Measurements from ENCODE around the gene CAMTA2.
A peak's percentile ranks its signal among the peaks of the same experiment; 100 is the strongest.
"Not testable (repeated sequence)": the region's sequence is repeated elsewhere in the genome, so short reads cannot be mapped to it uniquely, and the experiment has no call there.

The CAMTA2 gene, protein sequence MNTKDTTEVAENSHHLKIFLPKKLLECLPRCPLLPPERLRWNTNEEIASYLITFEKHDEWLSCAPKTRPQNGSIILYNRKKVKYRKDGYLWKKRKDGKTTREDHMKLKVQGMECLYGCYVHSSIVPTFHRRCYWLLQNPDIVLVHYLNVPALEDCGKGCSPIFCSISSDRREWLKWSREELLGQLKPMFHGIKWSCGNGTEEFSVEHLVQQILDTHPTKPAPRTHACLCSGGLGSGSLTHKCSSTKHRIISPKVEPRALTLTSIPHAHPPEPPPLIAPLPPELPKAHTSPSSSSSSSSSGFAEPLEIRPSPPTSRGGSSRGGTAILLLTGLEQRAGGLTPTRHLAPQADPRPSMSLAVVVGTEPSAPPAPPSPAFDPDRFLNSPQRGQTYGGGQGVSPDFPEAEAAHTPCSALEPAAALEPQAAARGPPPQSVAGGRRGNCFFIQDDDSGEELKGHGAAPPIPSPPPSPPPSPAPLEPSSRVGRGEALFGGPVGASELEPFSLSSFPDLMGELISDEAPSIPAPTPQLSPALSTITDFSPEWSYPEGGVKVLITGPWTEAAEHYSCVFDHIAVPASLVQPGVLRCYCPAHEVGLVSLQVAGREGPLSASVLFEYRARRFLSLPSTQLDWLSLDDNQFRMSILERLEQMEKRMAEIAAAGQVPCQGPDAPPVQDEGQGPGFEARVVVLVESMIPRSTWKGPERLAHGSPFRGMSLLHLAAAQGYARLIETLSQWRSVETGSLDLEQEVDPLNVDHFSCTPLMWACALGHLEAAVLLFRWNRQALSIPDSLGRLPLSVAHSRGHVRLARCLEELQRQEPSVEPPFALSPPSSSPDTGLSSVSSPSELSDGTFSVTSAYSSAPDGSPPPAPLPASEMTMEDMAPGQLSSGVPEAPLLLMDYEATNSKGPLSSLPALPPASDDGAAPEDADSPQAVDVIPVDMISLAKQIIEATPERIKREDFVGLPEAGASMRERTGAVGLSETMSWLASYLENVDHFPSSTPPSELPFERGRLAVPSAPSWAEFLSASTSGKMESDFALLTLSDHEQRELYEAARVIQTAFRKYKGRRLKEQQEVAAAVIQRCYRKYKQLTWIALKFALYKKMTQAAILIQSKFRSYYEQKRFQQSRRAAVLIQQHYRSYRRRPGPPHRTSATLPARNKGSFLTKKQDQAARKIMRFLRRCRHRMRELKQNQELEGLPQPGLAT
- total RNA-seq = 34.1 to 50.7 (median 48.6) reads per million in 4 experiments

- DNase-seq = peak; percentile 73
These were observed at the start of gene CAMTA2 for GRCh38 chr17:4986951-4987766. Gene CAMTA2, minus strand, starts transcription at chr17:4987675. Its CDS starts 1,453 bp downstream, at chr17:4986222.

- DNase-seq = no peak
These were observed 47.8 kb upstream of the CAMTA2 start, which contains the start of gene SLC52A1 for GRCh38 chr17:5035315-5035714. Gene SLC52A1, minus strand, starts transcription at chr17:5035426. Its CDS starts 820 bp downstream, at chr17:5034606.

DNA sequence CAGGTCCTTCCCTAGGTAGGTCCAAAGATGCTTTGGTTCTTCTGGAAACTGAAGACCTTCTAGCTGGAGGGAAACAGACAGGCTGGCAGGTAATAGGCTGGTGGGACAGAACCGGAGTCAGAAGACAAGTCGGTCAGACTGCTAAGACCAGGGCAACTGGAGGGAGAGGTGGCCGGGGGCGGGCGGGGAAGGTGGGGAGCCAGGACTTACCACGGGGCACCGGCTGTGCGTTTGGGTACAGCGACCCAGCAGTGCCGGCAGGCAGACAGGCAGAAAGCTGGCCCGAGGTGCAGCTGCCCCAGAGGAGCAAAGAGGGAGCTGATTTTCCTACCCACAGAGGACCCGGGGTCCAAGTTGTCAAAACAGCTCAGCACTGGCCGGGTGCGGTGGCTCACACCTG is 47.2 kb upstream of the CAMTA2 start:
- no peak for DNase-seq

DNA sequence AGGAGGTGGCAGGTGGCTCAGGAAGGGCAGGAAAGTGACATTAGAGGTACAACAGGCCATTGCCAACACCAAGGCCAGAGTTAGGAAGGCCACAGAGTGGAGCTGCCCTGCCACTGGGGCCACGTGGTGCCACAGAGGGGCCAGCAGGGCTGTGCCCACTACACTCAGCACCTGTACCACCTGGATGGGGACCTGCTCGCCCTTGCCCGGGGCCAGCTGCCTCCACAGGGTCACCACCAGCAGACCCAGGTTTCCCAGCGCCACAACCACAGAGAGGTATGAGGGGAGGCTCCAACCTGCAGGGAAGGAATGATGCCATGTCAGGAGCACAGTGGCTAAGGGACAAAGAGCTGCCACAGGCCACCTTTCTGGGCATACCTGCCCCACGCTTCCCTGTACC is 46.6 kb upstream of the CAMTA2 start:
- DNase-seq = no peak

GRCh38 chr17:5033352-5034015 is 46.0 kb upstream of the CAMTA2 start:
- DNase-seq = no peak

DNA sequence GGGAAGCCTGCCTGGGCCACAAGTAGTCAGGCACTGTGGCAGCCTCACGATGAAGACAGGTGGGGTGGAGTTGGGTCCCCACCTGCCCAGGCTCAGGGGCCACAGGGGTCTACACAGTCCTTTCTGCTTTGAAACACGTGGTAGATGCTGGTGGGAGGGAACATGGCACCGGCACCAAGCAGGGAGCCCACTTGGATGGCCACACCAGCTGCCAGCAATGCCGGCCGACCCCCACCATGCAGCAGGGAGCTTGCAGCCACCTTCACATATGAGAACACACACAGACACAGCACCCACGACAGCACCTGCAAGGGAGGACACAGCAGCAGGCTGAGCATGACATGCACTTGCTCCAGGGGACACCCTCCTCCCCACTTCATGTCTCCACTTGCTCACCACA is 45.4 kb upstream of the CAMTA2 start:
- DNase-seq = no peak

GRCh38 chr17:5031365-5032082 is 44.0 kb upstream of the CAMTA2 start:
- peak; percentile 74 for DNase-seq

- DNase-seq = not testable (repeated sequence)
These were observed 42.7 kb upstream of the CAMTA2 start for GRCh38 chr17:5030168-5030567.

DNA sequence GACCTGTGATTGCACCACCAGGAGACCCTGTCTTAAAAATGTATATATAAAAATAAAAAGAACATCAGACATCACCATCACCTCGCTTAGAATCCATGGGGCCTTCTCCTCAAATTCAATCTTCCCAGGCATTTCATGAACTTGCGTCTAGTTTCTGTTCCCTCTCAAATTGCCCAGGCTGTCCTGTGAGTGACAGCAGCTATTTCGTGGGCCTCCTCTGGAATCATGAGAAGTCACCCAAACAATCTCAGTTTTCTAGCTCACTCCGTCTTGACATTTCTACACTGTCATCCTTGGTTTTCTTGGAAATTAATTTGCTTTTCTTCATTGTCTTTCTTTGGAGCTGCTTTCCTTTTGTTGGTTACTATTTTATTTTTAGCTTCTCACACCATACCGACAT is 40.4 kb upstream of the CAMTA2 start:
- no peak for DNase-seq

DNA sequence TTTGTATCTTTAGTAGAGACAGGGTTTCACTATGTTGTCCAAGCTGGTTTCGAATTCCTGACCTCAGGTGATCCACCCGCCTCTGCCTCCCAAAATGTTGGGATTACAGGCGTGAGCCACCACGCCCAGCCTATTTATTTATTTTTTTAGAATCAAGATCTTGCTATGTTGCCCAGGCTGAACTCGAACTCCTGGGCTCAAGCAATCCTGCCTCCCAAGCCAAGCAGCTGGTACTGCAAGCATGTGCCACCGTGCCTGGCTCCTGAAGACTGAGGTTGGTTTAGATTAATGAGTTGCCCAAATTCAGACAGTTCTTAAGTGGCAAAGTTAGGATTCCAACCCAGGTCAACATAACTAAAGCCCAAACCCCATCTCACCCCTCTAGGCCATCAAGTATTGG is 39.8 kb upstream of the CAMTA2 start:
- DNase-seq = no peak

GRCh38 chr17:5024604-5025003 is 37.1 kb upstream of the CAMTA2 start:
- no peak for DNase-seq

DNA sequence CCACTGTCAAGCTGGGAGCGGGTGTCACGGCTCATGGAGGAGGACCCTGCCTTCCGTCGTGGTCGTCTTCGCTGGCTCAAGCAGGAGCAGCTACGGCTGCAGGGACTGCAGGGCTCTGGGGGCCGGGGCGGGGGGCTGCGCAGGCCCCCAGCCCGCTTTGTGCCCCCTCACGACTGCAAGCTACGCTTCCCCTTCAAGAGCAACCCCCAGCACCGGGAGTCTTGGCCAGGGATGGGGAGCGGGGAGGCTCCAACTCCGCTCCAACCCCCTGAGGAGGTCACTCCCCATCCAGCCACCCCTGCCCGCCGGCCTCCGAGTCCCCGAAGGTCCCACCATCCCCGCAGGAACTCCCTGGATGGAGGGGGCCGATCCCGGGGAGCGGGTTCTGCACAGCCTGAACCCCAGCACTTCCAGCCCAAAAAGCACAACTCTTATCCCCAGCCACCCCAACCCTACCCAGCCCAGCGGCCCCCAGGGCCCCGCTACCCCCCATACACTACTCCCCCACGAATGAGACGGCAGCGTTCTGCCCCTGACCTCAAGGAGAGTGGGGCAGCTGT is 36.2 kb upstream of the CAMTA2 start:
- no peak for DNase-seq

DNA sequence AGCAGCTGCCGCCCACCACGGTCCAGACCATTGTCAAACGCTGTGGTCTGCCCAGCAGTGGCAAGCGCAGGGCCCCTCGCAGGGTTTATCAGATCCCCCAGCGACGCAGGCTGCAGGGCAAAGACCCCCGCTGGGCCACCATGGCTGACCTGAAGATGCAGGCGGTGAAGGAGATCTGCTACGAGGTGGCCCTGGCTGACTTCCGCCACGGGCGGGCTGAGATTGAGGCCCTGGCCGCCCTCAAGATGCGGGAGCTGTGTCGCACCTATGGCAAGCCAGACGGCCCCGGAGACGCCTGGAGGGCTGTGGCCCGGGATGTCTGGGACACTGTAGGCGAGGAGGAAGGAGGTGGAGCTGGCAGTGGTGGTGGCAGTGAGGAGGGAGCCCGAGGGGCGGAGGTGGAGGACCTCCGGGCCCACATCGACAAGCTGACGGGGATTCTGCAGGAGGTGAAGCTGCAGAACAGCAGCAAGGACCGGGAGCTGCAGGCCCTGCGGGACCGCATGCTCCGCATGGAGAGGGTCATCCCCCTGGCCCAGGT is 34.8 kb upstream of the CAMTA2 start:
- DNase-seq = no peak

GRCh38 chr17:5020502-5021023 is 33.1 kb upstream of the CAMTA2 start:
- no peak for DNase-seq

DNA sequence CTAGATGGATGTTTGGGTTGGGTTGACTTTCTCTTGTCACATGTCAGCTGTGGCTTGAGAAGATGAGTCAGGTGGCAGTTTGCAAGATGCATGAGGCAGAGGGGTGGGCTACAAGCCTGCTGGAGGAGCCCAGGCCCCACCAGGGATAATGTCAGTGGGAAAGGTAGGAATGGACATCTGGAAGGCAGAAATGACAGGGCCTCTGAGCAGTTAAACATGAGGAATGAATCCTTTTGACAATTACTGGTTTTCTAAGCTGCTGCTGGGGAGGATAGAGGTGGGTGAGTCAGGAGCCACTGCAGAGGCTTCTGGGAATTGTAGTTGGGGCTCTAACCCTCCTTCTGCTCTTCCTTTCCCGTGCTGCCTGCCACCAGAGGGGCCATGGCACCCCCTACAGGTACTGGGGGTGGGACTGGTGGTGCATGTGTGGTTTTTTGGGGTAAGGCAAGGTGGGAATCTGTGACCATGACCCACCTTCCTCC is 32.0 kb upstream of the CAMTA2 start:
- DNase-seq = no peak

DNA sequence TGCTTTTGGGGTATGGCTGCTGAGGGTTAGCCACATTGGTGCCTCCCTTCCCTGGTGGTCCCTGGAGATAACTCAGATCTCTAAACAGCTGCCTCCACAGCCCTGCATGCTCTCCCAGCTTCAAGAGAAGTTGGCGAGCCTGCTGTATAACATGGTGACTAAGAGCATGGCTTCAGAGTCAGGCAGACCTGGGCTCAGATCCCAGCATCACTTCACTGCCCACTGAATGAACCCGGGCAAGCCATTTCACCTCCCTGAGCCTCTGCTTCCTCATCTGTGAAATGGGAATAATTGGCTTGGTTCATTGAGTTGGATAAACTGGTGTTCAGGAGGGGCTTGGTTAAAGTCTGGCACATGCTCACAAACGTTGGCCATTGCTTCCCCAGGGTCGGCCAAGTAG is 26.9 kb upstream of the CAMTA2 start:
- DNase-seq = no peak

DNA sequence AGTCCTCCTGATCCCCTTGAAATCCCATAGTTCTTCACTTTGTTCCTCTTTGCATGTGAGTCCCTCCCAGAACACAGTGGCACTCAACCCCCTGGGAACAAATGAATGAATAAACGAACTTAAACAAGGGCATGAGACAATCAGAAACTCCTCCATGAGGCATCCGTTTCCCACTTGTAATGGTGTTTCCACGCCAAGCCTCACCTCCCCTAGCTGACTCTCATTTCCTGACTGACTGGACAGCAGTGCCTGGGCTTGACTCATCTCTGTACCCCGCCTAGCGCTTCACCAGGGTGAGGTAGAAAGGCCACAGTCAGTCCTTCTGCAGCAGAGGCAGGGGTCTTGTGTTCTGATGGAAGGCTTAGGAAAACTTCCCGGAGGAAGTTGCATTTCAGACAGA is 24.5 kb upstream of the CAMTA2 start:
- no peak for DNase-seq

DNA sequence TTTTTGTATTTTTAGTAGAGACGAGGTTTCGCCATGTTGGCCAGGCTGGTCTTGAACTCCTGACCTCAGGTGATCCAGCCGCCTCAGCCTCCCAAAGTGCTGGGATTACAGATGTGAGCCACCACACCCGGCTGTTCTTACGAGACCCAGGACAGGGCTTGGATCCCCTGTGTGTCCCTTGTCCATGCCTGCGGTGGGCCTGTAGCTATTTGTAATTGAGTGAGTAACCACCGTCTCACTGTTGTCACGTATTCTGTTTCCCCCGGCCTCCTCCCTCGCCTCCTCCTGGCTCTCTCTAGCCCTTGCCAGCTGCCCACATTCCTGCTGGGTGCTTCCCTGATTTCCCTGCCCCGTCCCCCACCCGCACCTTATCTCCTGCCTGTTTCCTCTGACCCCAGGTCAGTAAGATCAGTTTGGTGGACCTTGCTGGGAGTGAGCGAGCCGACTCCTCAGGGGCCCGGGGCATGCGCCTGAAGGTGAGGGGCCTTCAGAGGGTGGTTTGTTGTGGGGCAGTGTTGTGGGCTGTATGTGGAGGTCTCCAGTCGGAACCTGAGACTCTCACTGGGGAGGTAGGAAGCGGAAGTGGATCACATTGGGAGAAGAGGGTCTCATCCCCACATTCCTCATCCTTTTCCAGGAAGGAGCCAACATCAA is 15.9 kb upstream of the CAMTA2 start:
- DNase-seq = no peak

DNA sequence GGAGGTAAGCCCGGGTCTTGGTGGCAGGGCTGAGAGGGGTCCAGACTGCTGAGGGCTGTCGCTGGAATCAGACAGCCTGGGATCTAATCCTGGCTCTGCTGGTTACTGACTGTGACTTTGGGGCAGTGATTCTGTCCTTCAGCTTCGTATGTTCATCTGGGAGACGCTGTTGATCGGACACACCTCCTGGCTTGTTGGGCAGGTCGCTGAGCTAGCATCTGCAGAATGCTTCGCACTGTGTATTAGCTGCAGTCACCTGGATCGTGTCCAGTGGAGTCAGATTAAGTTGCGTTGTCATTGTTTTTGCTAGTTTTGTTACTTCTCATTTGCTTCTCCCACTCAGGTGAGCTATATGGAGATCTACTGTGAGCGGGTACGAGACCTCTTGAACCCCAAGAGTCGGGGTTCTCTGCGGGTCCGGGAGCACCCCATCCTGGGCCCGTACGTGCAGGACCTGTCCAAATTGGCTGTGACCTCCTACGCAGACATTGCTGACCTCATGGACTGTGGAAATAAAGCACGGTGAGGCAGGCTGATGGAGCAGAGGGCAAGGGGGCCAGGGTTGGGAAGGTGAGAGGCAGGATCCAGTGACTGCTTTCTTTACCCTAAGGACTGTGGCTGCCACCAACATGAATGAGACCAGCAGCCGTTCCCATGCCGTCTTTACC is 14.8 kb upstream of the CAMTA2 start:
- DNase-seq = no peak

Measured in effector CD8-positive, alpha-beta T cell (primary cell).